GM19397 (cell line): ENCODE results near the gene NPAS3.

Experiments
- ATAC-seq: cut with Tn5 transposase; IDR thresholded peaks from one replicate; pipeline ENCODE4 v1.9.1; 2021; ENCODE audit warnings: mild to moderate bottlenecking, moderate library complexity; ENCODE audit not compliant: unreplicated experiment

The NPAS3 gene

DNA sequence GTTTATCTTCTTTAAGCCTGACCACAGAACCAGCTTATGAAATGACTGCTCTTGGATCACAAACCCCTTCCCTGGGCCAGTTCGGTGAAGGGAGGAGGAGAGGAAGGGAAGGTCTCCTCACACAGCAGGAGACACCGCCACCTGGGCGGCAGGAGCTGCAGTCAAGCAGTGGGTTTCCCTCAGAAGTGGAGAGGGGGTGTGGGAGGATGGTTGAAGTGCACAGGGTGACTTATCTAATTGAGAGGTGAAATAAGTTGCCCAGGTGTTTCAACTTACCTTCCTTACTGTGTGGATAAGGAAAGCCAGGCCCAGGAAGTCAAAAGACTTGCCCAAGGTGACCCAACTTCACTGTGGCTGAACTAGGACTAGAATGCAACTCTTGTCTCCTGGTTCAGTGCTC, 905.4 kb downstream of the NPAS3 start:
- no peak for ATAC-seq

DNA sequence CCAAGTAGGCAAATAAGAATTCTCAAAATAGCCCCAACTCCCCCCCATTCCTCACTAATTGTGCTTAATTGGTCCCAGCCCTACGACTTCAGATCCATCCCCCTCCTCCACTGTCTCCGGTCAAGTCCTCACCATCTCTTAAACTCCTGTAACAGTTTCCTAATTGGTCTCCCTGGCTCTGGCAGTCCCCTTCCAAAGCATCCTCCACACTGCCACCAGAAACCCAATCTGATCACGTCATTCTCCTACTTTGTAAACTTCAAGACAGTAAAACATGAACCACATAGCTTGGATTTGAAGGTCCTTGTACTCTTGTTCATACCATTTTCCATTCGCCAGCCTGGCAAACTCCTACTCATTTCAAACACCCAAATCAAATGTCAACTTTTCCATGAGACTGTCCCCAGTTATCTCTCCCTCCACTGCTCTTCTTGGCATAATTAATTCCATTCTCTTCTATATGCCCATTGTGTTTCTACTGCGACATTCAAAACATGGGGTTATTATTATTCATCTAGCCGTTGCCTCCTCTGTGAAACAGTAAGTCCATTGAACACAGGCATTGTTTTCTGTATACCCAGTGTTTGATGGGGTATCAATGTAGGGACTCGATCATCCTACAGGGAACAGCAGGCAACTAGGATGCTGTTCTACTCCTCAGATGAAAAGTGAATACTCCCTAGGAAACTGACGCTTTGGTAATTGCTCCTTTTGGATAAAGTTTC, 907.6 kb downstream of the NPAS3 start:
- no peak for ATAC-seq

DNA sequence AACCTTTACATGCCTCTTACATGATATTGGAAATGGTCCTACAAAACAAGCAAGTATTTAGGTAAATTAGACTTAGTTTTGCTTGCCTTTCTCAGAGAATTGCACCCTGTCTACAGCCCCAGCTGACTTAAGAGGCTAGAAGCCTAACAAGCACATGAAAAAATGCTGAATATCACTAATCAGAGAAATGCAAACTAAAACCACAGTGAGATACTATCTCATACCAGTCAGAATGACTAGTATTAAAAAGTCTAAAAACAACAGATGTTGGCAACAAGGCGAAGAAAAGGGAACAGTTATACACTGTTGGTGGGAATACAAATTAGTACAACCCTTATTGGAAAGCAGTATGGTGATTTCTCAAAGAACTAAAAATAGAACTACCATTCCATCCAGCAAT, 908.4 kb downstream of the NPAS3 start:
- no peak for ATAC-seq

DNA sequence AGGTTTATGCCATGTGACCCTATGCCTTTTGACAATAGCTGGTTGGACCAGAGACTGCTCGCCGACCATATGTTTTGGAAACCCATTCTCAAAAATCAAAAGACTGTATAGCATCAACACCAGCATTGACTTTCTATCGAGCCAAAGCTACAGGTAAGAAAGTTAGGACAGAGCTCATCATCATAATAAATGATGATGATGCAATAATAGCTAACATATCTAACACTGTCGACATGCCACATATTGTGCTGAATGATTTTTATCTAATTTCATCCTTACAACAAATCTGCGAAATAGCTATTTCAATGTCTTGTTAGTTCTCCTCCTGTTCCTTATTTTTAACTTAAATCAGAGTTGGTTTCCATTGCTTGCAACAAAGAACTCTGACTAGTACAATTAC, 909.3 kb downstream of the NPAS3 start:
- no peak for ATAC-seq

DNA sequence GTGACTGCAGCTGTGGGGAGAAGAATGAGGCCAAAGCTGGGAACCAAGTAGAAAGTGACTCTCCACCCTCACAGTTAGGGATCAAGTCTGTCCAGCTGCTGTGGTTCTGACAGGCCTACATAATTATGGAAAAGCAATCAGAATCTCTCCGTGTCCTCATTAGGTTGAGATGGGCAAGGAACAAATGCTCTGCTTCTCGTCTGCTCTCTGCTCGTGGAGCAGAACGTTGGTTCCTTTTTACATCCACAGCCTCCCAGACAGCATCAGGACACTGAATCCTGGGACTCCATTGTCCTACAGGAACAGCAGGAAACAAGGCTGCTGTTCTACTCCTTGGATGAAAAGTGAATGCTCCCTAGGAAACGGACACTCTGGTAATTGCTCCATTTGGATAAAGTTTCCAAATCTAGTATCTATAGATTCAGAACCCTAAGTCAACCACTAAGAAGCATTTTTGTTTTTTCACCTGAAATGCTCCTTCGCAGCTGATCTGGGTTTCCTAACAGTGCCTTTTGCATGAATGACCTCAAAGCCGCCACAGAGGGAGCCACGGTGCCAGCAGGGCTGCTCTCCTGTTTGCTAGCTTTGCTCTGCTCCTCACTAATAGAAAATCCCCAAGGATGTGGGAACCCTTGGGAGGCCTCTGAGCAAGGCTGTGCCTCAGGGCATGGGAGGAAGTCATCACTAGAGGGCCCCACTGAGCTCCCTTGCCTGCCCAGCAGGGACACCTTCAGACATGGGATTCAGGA, 910.2 kb downstream of the NPAS3 start:
- no peak for ATAC-seq

DNA sequence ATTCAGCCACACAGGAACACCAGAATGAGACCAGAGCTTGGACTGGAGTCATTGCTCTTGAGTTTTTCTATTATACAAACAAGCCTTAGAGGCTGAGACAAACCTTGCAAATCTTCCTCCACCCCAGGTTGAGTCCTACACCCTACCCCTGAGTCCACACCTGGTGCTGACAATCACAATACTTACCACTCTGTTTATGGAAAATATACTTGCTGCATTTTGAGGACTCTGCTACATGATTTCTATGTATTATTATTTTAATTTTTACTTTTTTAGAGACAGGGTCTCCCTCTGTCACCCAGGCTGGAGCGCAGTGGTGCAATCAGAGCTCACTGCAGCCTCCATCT, 910.7 kb downstream of the NPAS3 start:
- no peak for ATAC-seq

DNA sequence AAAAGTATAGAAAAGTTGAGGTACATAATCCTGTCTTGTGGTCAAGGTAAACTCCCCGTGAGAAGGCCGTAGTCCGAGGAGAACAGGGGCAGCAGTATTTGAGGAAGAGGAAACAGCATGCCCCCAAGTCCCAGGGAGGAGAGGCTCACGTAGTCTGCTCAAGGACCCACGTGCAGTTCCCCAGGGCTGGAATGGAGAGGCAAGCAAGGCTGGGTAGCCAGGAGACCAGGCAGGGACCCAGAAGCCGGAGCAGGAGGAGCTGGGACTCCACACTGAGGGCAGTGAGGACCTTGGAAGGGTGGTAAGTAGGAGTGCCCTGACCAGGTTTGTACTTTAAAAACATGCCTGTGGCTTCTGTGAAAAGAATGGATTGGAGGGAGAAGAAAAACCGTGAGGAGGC, 912.1 kb downstream of the NPAS3 start:
- ATAC-seq: no peak

DNA sequence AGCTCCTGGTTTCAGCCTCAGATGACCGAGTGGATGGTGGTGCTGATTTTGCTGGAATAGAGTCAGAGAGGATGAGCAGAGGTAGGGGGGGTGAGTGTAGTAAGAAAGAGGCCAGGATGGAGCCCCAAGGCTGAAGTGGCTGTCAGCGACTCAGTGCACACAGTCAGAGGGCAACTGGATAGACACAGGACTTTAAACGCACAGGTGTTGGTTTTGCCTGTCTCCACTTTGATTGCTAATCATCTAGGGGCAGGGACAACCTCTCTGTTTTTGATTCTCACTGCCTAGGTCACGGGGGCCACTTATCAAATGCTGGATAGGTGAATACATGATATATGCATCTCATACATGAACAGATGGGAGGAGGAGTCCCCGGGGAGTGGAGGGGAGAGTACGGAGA, 912.7 kb downstream of the NPAS3 start:
- ATAC-seq: no peak

DNA sequence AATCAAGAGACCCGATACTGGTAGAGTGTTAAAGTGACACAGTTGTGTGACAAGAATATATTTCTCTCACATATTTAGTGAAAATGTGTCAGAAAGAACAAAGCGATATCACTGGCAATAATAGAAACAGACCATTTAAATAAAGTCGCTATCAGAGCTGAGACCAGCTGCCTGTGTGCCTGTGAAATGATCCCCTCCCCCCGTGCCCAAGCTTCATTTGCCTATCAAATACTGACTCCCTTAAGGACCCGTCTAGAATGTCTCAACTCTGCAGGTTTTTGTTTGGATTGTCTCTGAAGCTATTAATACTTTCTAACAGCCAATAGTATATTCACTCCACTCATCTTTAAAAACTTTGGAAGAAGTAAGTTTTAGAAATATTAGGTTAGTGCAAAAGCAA, 913.3 kb downstream of the NPAS3 start:
- ATAC-seq: no peak
